ENCODE results near the gene CIRBP.

GRCh38 chr19:1254530-1255185, 14.5 kb upstream of the CIRBP start:
- TF ChIP-seq TCF12 (IDR thresholded peaks at IDR 0.05) (no peak), CTCF (IDR thresholded peaks at IDR 0.05) (no peak), ZBTB33 (IDR thresholded peaks at IDR 0.05; ENCODE audit: borderline replicate concordance, low read depth) (no peak), MXI1 (IDR thresholded peaks at IDR 0.05; ENCODE audit: low read depth, low read length) (no peak), EP300 (IDR thresholded peaks at IDR 0.05; ENCODE audit: borderline replicate concordance in 1 of 2, low read depth in 1 of 2, low read length in 1 of 2) (no peak), POLR2AphosphoS5 (IDR thresholded peaks at IDR 0.05; ENCODE audit: low read depth, low read length) (no peak; the same call in 1 of the 2 replicates), JUND (IDR thresholded peaks at IDR 0.05) (no peak), MAX (IDR thresholded peaks at IDR 0.05; ENCODE audit: low read depth) (no peak), EZH2phosphoT487 (IDR thresholded peaks at IDR 0.05; ENCODE audit: borderline replicate concordance, low read depth) (no peak), FOXJ3 (CRISPR knock-in tag; IDR thresholded peaks at IDR 0.05) (no peak), MEF2A (IDR thresholded peaks at IDR 0.05; ENCODE audit: borderline replicate concordance, low read depth) (no peak)
